ENCODE data around the gene PRKCD.

DNA sequence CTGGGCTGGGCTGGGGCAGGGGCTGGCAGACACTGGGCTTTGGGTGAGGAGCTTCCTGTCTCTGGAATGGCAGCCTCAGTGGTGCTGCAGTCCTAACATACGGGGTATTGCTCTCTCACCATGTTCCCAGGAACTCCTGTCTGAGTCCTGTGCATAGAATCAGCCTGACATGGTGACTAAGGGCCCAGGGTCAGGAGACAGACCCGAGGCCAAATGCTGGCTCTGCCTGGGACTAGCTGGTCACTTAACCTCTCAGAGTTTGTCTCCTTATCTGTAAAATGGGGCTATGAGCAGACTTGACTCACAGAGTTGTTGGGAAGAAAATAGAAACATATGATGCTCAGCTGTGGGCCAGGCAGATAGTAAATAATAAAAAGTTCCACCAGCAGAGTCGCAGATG is 28.3 kb downstream of the PRKCD start:
- TF ChIP-seq, protein P1, sequence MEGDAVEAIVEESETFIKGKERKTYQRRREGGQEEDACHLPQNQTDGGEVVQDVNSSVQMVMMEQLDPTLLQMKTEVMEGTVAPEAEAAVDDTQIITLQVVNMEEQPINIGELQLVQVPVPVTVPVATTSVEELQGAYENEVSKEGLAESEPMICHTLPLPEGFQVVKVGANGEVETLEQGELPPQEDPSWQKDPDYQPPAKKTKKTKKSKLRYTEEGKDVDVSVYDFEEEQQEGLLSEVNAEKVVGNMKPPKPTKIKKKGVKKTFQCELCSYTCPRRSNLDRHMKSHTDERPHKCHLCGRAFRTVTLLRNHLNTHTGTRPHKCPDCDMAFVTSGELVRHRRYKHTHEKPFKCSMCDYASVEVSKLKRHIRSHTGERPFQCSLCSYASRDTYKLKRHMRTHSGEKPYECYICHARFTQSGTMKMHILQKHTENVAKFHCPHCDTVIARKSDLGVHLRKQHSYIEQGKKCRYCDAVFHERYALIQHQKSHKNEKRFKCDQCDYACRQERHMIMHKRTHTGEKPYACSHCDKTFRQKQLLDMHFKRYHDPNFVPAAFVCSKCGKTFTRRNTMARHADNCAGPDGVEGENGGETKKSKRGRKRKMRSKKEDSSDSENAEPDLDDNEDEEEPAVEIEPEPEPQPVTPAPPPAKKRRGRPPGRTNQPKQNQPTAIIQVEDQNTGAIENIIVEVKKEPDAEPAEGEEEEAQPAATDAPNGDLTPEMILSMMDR (IDR thresholded peaks at IDR 0.05), result no peak
- TF ChIP-seq POLR2AphosphoS5 (IDR thresholded peaks at IDR 0.05; ENCODE audit: insufficient read depth in 1 of 2, low read depth in 1 of 2) (no peak), POLR2A (IDR thresholded peaks at IDR 0.05) (no peak)
